PC-3 (cell line): ENCODE measurements around the gene PATL2. TPM values are rescaled to one million over a fixed set of nuclear protein-coding genes. Genes with fewer than 3 reads are reported as not detected.
"Not testable (repeated sequence)": the region's sequence is repeated elsewhere in the genome, so short reads cannot be mapped to it uniquely, and the experiment has no call there.

Experiments
- ATAC-seq: fragments of 200-7000 bp; cut with Tn5 transposase; 2 replicates; pipeline ENCODE4 v1.9.1; 2020; ENCODE audit warnings: mild to moderate bottlenecking, moderate library complexity
- BruUV-seq: library from RNA; stranded (reverse); fragments of 400-500 nt; replicated peaks from 2 replicates; lab custom pipeline; 2021; lab: Mats Ljungman, UMichigan
- CTCF ChIA-PET: fragments of 300-600 bp; sonication (Branson Sonifier 250); formaldehyde crosslinking; loops from one replicate; lab custom pipeline; 2022; ENCODE audit warnings: antibody characterized with exemption; lab: Charles Lee
- POLR2A ChIA-PET: fragments of 300-600 bp; sonication (Branson Sonifier 250); formaldehyde crosslinking; loops from one replicate; lab custom pipeline; 2022; ENCODE audit warnings: antibody characterized with exemption; ENCODE audit not compliant: unreplicated experiment; lab: Charles Lee
- DNase-seq: peaks from one replicate; pipeline ENCODE4 v3.0.0-alpha.2; 2015
- H2AFZ ChIP-seq: fragments of 300-600 bp; sonication (generic); 2 replicates; pipeline ENCODE4 v1.6.0; 2016; ENCODE audit warnings: antibody characterized with exemption, low read length
- H3F3A ChIP-seq: fragments of 300-600 bp; sonication (generic); one replicate; pipeline ENCODE4 v1.6.0; 2017; ENCODE audit warnings: antibody characterized with exemption, low read length, control low read depth, mild to moderate bottlenecking; ENCODE audit not compliant: unreplicated experiment
- H3K27ac ChIP-seq: fragments of 300-600 bp; sonication (generic); 2 replicates; pipeline ENCODE4 v1.5.1; 2016; ENCODE audit warnings: mild to moderate bottlenecking, low read length
- H3K27me3 ChIP-seq: fragments of 300-600 bp; sonication (generic); 2 replicates; pipeline ENCODE4 v1.6.1; 2016; ENCODE audit warnings: low read length, mixed read lengths
- H3K36me3 ChIP-seq: fragments of 300-600 bp; sonication (generic); 2 replicates; pipeline ENCODE4 v1.6.1; 2016; ENCODE audit warnings: low read depth, mixed run types, low read length, mixed read lengths
- H3K4me1 ChIP-seq: fragments of 300-600 bp; sonication (generic); 2 replicates; pipeline ENCODE4 v1.5.1; 2016; ENCODE audit warnings: low read length; ENCODE audit not compliant: insufficient read depth
- H3K4me2 ChIP-seq: fragments of 300-600 bp; sonication (generic); 2 replicates; pipeline ENCODE4 v1.6.0; 2016; ENCODE audit warnings: low read length
- H3K4me3 ChIP-seq: fragments of 300-600 bp; sonication (generic); 2 replicates; pipeline ENCODE4 v1.5.1; 2016; ENCODE audit warnings: mild to moderate bottlenecking, low read length, mixed read lengths
- H3K79me2 ChIP-seq: fragments of 300-600 bp; sonication (generic); 2 replicates; pipeline ENCODE4 v1.6.1; 2017; ENCODE audit warnings: low read length, mixed read lengths
- H3K9ac ChIP-seq: fragments of 300-600 bp; sonication (generic); 2 replicates; pipeline ENCODE4 v1.6.0; 2016; ENCODE audit warnings: mild to moderate bottlenecking, low read length
- H3K9me2 ChIP-seq: fragments of 300-600 bp; sonication (generic); replicated peaks from 2 replicates; pipeline ENCODE4 v1.6.1; 2016; ENCODE audit warnings: mixed run types, low read length, mixed read lengths
- H3K9me3 ChIP-seq: fragments of 300-600 bp; sonication (generic); 2 replicates; pipeline ENCODE4 v1.6.1; 2016; ENCODE audit warnings: low read length, mixed read lengths
- H4K20me1 ChIP-seq: fragments of 300-600 bp; sonication (generic); 2 replicates; pipeline ENCODE4 v1.6.1; 2016; ENCODE audit warnings: low read length, mixed read lengths
- CTCF ChIP-seq: fragments of 300-600 bp; sonication (generic); conservative IDR thresholded peaks from 2 replicates; pipeline ENCODE4 v1.5.1; 2017; ENCODE audit warnings: antibody characterized with exemption, low read depth, mild to moderate bottlenecking, low read length
- EZH2 ChIP-seq: fragments of 300-600 bp; sonication (generic); IDR thresholded peaks from one replicate; pipeline ENCODE4 v1.6.1; 2017; ENCODE audit warnings: antibody characterized with exemption, mild to moderate bottlenecking, low read length; ENCODE audit not compliant: unreplicated experiment
- EZH2phosphoT487 ChIP-seq: fragments of 300-600 bp; sonication (generic); IDR thresholded peaks from 2 replicates; pipeline ENCODE4 v1.6.1; 2018; ENCODE audit warnings: mild to moderate bottlenecking, antibody characterized with exemption, low read length, borderline replicate concordance
- intact Hi-C: fragments of 100-400 bp; cut with micrococcal nuclease; formaldehyde crosslinking; loops from 2 replicates; pipeline ENCODE4 v1.9.0; 2023
- total RNA-seq: library from RNA; depleted of rRNA; stranded (reverse); fragments of >200 nt; gene quantifications from 2 replicates; pipeline ENCODE4 v1.2.3, GENCODE V29; 2014

The PATL2 gene
- total RNA-seq, 1 experiment from 2014 or later, result 0.15 TPM

GRCh38 chr15:44682809-44683682 lies 28.1 kb downstream of the PATL2 start:
- intact Hi-C loops, BruUV-seq, H3F3A ChIP-seq, H3K9me2 ChIP-seq, H3K9me3 ChIP-seq, H3K27me3 ChIP-seq, H4K20me1 ChIP-seq, H3K79me2 ChIP-seq, H3K36me3 ChIP-seq: not testable (repeated sequence)
- DNase-seq (peak; percentile 82), ATAC-seq (peak; percentile 84)
- peak overlapping the region; percentile 76 for H3K4me2 ChIP-seq
- POLR2A ChIA-PET, result interaction anchor here (1.1 kb wide), 1 partner anchor 20 kb away, joined by 3 read pairs; no protein-coding TSS in a partner anchor
- peak overlapping the region; percentile 53 for H3K4me3 ChIP-seq
- 0 out of 2 replicates have a peak overlapping the region, but pooled peaks have one; percentile 17 for H3K9ac ChIP-seq
- peak overlapping the region; percentile 35; the same call in 1 of the 2 replicates for H3K27ac ChIP-seq
- H2AFZ ChIP-seq, result peak overlapping the region; percentile 73
- CTCF ChIA-PET, result interaction anchor here (0.9 to 1.2 kb wide), 2 partner anchors 20 to 30 kb away, joined by 3 to 4 read pairs; partner anchors contain the start of gene SPG11
- peaks cover 18% of the 10 kb centered on the region for H3K4me1 ChIP-seq

GRCh38 chr15:44682211-44682610 lies 28.9 kb downstream of the PATL2 start:
- no TSS peak for BruUV-seq
- no peak overlapping the region for H3K9ac ChIP-seq
- ChIA-PET CTCF (no interaction called here), POLR2A (no interaction called here)
- H2AFZ ChIP-seq, result no peak overlapping the region
- H3K79me2 ChIP-seq, result no peaks in the 10 kb centered on the region
- no peak for TF ChIP-seq CTCF
- TF ChIP-seq EZH2phosphoT487, result no peak
- TF ChIP-seq EZH2, result no peak
- intact Hi-C loops, result no loop called here
- no peaks in the 10 kb centered on the region for H3F3A ChIP-seq
- no peaks in the 10 kb centered on the region for H3K9me2 ChIP-seq
- no peaks in the 10 kb centered on the region for H3K36me3 ChIP-seq
- no peaks in the 10 kb centered on the region for H4K20me1 ChIP-seq
- H3K27ac ChIP-seq, result no peak overlapping the region
- H3K4me3 ChIP-seq, result no peak overlapping the region
- H3K9me3 ChIP-seq, result no peaks in the 10 kb centered on the region
- DNase-seq, result no peak
- H3K27me3 ChIP-seq, result no peaks in the 10 kb centered on the region
- no peak for ATAC-seq
- no peak overlapping the region for H3K4me2 ChIP-seq
- peaks cover 18% of the 10 kb centered on the region for H3K4me1 ChIP-seq

GRCh38 chr15:44676676-44677075 lies 34.4 kb downstream of the PATL2 start:
- TF ChIP-seq EZH2phosphoT487 (no peak), EZH2 (no peak), CTCF (no peak)
- H2AFZ ChIP-seq, result no peak overlapping the region
- H3K9ac ChIP-seq, result no peak overlapping the region
- no TSS peak for BruUV-seq
- intact Hi-C loops, result no loop called here
- H3K4me3 ChIP-seq, result no peak overlapping the region
- no peaks in the 10 kb centered on the region for H3K9me3 ChIP-seq
- H4K20me1 ChIP-seq, result no peaks in the 10 kb centered on the region
- DNase-seq (no peak), ATAC-seq (no peak)
- no peak overlapping the region for H3K4me2 ChIP-seq
- no peak overlapping the region for H3K27ac ChIP-seq
- H3K27me3 ChIP-seq, result no peaks in the 10 kb centered on the region
- H3F3A ChIP-seq, result no peaks in the 10 kb centered on the region
- H3K4me1 ChIP-seq, result no peaks in the 10 kb centered on the region
- ChIA-PET POLR2A (no interaction called here), CTCF (no interaction called here)
- H3K36me3 ChIP-seq, result no peaks in the 10 kb centered on the region
- H3K79me2 ChIP-seq, result no peaks in the 10 kb centered on the region
- no peaks in the 10 kb centered on the region for H3K9me2 ChIP-seq
